Coronary artery (tissue), 2 donors: ENCODE data around the gene FBXO34.

Experiments
- DNase-seq: peaks from one replicate; pipeline ENCODE4 v3.0.0-alpha.2; 2017; ENCODE audit warnings: low spot score
- H3K27ac ChIP-seq, 2 donors: fragments of 200-600 bp; sonication (generic); one replicate each; pipeline ENCODE4 v1.5.1; 2016 to 2019
- H3K4me3 ChIP-seq: fragments of 200-600 bp; sonication (generic); 2 replicates; pipeline ENCODE4 v1.5.1; 2016; ENCODE audit warnings: mild to moderate bottlenecking, moderate library complexity
- CTCF ChIP-seq: fragments of 200-600 bp; sonication (generic); IDR thresholded peaks from one replicate; pipeline ENCODE4 v1.5.1; 2019; ENCODE audit warnings: antibody characterized with exemption

The FBXO34 gene

GRCh38 chr14:55332654-55333570 lies 61.7 kb downstream of the FBXO34 start:
- no peak for DNase-seq
- H3K4me3 ChIP-seq: no peak overlapping the region
- TF ChIP-seq CTCF: no peak
- no peak overlapping the region for H3K27ac ChIP-seq

GRCh38 chr14:55333711-55334485 lies 62.7 kb downstream of the FBXO34 start:
- Histone ChIP-seq H3K4me3 (no peak overlapping the region), H3K27ac (no peak overlapping the region)
- DNase-seq: no peak
- TF ChIP-seq CTCF: no peak

GRCh38 chr14:55336162-55336561 lies 64.9 kb downstream of the FBXO34 start:
- no peak for TF ChIP-seq CTCF
- DNase-seq: no peak
- Histone ChIP-seq H3K27ac (no peak overlapping the region), H3K4me3 (no peak overlapping the region)

- no peak for DNase-seq
- H3K4me3 ChIP-seq: no peak overlapping the region
- H3K27ac ChIP-seq: no peak overlapping the region
- no peak for TF ChIP-seq CTCF
Measured at GRCh38 chr14:55336691-55337090, 65.5 kb downstream of the FBXO34 start.

GRCh38 chr14:55339770-55340169 lies 68.5 kb downstream of the FBXO34 start:
- no peak for DNase-seq
- Histone ChIP-seq H3K4me3 (no peak overlapping the region), H3K27ac (no peak overlapping the region)
- no peak for TF ChIP-seq CTCF

GRCh38 chr14:55340482-55340881 lies 69.3 kb downstream of the FBXO34 start:
- DNase-seq: no peak
- H3K27ac ChIP-seq: no peak overlapping the region

More at GRCh38 chr14:55340482-55340881, 69.3 kb downstream of the FBXO34 start:
- H3K4me3 ChIP-seq: no peak overlapping the region
- no peak for TF ChIP-seq CTCF
